Stimulated activated CD4-positive, alpha-beta T cell treated with anti-CD3 and anti-CD28 coated beads, Interleukin-12 subunit alpha, Interleukin-12 subunit beta, amount 100 ng/mL, for 48 hours (primary cell): Measurements from ENCODE around the gene PTK6.

Experiments
- DNase-seq, 3 donors: peaks; one replicate each; pipeline ENCODE4 v3.0.0-alpha.2; 2020; ENCODE audit warnings: low read depth in 2 of 3, low spot score in 1 of 3

The PTK6 gene

GRCh38 chr20:63559485-63560332, 22.5 kb upstream of the PTK6 start:
- DNase-seq: peak in 1 of 3 donors; percentile 64

- no peak for DNase-seq
Observed at GRCh38 chr20:63558804-63559484, 21.8 kb upstream of the PTK6 start.

- DNase-seq: no peak
Observed at GRCh38 chr20:63557481-63557891, 20.3 kb upstream of the PTK6 start.

- DNase-seq: no peak
Observed at GRCh38 chr20:63556873-63557478, 19.8 kb upstream of the PTK6 start.

GRCh38 chr20:63555661-63556381, 18.6 kb upstream of the PTK6 start:
- DNase-seq: no peak

- no peak for DNase-seq
Observed at GRCh38 chr20:63554361-63555278, 17.4 kb upstream of the PTK6 start.

- peak in 1 of 3 donors; percentile 26 for DNase-seq
Observed at GRCh38 chr20:63553933-63554290, 16.7 kb upstream of the PTK6 start, which contains the start of gene FNDC11. FNDC11 (plus strand) TSS chr20:63554159; CDS start chr20:63555664, 1,505 bp downstream.

GRCh38 chr20:63553251-63553932, 16.2 kb upstream of the PTK6 start:
- peak; percentile 81 to 91 (median 89) for DNase-seq

GRCh38 chr20:63552481-63553249, 15.5 kb upstream of the PTK6 start:
- DNase-seq: no peak

- no peak for DNase-seq
Observed at GRCh38 chr20:63551068-63551467, 13.9 kb upstream of the PTK6 start.

GRCh38 chr20:63549679-63550282, 12.6 kb upstream of the PTK6 start:
- no peak for DNase-seq

GRCh38 chr20:63549019-63549418, 11.8 kb upstream of the PTK6 start:
- DNase-seq: no peak

- no peak for DNase-seq
Observed at GRCh38 chr20:63548542-63548941, 11.4 kb upstream of the PTK6 start.

- DNase-seq: no peak
Observed at GRCh38 chr20:63547725-63548480, 10.7 kb upstream of the PTK6 start, which contains the start of gene SRMS. SRMS (minus strand) TSS chr20:63547749; CDS start chr20:63547463, 286 bp downstream.

GRCh38 chr20:63546956-63547724, 10.0 kb upstream of the PTK6 start:
- no peak for DNase-seq

GRCh38 chr20:63546256-63546955, 9.2 kb upstream of the PTK6 start:
- DNase-seq: no peak
